Measurements from ENCODE around the gene SIK2.

Gene SIK2

DNA sequence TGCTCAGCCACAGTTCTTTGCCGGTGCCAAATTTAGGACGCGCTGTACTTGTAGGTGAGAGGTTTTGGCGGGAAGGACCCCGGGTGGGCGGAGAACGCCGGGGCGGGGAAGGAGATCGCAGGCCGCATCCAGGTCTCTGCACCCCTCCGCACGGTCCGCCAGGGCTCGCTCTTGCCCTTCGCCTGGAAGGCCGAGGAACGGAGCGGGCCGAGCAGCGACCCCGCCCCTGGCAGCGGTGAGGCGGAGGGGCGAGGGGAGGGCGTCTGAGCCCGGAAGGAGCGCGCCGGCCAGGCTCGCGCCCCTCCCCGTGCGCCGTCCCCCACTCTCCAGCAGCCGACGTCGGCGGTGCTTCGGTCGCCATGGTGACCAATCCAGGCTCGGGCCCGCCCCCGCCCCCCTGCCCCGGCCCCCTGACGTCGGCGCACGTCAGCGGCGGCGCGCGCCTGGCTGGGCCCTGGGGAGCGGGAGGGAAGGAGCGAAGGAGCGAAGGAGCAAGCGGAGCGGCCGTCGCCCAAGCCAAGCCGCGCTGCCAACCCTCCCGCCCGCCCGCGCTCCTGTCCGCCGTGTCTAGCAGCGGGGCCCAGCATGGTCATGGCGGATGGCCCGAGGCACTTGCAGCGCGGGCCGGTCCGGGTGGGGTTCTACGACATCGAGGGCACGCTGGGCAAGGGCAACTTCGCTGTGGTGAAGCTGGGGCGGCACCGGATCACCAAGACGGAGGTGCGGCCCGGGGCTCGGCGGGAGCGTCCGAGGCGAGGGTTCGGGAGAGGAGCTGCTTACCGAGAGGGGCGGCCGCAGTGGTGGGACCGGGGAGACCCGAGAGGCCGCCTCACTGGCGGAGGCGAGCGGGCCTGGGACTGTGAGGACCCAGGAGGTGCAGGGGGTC lies at the start of gene SIK2:
SIK2 (plus strand) TSS at position 471 of the 886 bp plus-strand sequence; CDS start at position 586, 115 bp downstream.
- intact Hi-C loops (cut with DNase I) = loop anchor here (1.0 kb wide), 4 partner anchors 133 to 239 kb away; partner anchors contain the start of gene PPP2R1B
- DNase-seq = peak; percentile 86 to 99 (median 95)

DNA sequence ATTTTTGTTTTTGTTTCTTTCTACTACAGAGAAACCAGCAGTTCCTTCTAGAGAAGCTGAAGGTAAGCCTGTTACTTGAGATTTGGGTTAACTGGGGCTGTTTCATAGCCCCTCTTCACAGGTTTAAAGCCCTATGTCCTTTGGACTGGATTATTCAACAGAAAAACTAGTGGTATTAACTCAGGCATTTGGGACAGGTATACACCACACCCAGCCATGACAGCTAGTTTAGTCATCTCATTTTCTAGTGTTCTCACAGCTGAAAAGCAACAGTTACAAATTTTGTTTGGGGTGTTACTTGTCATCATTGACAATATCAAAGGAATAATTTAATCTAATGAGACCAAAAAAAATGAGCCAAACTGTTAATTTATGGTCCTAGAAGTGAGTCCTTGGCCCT lies 47.7 kb upstream of the SIK2 start:
- DNase-seq = no peak
- intact Hi-C loops (cut with DNase I) = no loop called here

DNA sequence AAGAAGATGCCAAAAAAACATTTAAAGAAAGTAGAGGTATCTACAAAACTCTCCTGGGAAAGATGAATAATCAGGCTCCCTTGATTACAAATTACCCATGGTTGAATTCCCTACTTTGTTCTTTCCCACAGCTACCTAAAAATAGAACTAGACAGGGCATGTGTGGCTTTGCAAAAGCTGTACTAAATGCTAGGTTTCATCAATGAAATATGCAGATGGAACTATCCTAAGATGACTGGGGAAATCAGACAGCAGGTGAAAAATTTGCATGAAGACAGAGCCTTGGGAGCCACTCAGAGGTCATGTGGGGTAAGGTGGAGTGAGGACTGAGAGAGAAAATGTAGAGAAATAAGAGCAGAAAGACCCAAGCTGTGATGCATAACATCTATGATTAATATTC lies 47.0 kb upstream of the SIK2 start:
- no peak for DNase-seq
- intact Hi-C loops (cut with DNase I) = no loop called here

DNA sequence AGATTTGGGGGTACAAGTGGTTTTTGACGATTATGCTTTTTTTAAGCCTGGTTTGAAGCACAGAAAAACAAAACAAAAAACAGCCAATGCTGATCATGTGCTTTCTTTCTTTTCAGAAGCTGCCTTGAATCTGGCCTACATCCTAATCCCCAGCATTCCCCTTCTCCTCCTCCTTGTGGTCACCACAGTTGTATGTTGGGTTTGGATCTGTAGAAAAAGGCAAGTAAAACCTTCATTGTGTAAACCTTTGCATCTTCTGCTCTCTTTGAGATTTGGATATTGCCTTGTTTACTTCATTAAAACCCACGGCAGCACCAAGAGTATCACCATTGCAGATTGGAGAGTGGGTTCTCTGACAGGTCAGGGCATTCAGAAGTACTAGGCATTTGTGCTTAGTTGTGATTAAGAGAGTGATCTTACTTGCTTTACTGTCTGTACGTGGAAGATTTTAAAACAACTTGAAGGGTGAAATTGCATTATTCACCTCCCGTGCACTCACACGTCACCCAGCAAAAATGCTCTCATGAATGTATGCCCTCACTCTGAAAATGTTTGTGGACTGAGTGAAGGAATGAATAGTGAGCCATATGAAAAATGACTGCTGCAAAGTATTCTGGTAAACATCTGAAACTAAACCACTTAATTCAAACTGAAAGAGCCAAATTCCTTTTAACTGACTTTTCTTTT lies 44.7 kb upstream of the SIK2 start:
- DNase-seq = no peak
- intact Hi-C loops (cut with DNase I) = no loop called here

DNA sequence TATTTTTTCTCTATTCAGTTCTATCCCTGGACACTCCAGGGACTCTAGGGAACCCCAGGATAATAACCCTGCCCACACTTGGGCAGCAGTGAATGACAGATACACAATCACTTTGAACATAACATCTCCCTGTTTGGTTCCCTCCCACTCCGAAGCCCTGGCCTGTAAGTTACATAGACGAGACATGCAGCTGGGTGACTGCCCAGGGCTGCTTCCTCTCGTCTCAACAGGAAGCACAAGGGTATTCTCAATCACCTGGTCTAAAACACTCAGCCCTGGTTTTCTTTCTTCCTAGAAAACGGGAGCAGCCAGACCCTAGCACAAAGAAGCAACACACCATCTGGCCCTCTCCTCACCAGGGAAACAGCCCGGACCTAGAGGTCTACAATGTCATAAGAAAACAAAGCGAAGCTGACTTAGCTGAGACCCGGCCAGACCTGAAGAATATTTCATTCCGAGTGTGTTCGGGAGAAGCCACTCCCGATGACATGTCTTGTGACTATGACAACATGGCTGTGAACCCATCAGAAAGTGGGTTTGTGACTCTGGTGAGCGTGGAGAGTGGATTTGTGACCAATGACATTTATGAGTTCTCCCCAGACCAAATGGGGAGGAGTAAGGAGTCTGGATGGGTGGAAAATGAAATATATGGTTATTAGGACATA lies 42.3 kb upstream of the SIK2 start:
- no peak for DNase-seq
- intact Hi-C loops (cut with DNase I) = no loop called here

DNA sequence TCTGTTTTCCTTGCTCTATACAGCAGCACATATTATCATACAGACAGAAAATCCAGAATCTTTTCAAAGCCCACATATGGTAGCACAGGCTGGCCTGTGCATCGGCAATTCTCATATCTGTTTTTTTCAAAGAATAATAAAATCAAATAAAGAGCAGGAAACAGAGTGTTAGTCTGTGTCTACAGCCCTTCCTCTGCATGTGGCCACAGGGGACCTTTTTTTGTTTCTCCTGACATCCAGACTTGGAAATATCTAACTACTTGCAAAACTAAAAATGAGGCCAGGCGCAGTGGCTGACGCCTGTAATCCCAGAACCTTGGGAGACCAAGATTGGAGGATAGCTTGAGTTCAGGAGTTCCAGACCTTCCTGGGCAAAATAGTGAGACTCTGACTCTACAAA lies 41.4 kb upstream of the SIK2 start:
- intact Hi-C loops (cut with DNase I) = no loop called here

DNA sequence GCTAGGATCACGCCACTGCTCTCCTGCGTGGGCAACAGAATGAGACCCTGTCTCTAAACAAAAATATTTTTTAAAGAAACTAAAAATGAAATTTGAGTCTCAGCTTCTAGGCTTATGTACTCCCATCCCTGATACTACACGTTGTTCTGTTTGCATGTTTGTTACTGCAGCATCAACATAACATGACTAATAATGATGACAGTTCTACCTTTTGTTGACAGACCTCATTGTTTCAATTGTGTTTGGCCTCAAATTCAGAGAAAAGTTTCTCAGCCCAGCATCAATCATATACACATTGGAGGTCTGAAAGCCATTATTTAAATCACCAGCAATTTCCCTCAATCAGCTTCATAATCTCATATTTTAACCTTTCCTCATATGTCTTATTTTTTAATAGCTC lies 40.9 kb upstream of the SIK2 start:
- DNase-seq = no peak
- intact Hi-C loops (cut with DNase I) = no loop called here

More for the DNA sequence above, 41.4 kb upstream of the SIK2 start:
- DNase-seq = no peak

DNA sequence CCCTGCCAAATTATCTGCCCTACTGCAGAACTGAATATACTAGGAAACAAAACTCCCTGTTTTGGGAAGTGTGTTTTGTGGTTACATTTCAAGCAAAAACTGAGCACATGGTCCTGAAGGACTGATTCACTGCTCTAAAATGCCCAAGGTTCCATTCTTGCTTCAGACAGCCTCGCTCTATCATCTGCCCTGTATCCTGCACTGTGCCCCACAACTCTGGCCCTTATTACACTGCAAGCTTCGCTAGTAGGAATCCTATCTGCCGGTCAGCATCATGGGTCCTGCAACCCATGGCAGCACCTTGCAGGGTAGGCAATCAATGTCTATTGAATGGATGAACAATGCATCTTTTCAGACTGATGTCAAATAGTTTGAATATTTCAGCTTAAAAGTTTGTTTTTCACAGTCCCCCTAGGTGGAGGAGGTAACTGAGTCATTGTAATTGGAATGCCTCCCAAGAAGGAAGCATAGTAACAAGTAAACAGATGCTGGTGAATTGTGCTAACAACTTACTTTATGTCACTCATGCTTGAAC lies 40.4 kb upstream of the SIK2 start:
- DNase-seq = no peak
- intact Hi-C loops (cut with DNase I) = no loop called here

DNA sequence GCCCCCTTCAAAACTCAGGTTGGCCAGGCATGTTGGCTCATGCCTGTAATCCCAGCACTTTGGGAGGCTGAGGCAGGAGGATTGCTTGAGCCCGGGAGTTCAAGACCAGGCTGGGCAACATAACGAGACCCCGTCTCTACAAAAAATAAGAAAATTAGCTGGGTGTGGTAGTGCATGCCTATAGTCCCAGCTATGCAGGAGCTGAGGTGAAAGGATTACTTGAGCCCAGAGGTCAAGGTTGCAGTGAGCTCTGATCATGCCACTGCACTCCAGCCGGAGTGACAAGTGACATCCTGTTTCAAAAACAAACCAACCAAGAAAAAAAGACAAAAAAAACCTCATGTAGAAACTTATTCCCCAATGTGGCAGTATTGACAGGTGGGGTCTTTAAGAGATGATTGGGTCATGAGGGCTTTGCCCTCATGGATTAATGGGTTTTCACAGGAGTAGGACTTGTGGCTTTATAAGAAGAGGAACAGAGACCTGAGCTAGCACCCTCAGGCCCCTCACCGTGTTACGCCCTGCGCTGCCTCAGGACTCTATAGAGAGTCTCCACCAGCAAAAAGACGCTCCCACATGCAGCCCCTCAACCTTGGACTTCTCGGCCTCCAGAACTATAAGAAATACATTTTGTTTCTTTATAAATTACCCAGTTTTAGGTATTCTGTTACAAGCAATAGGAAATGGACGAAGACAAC lies 39.4 kb upstream of the SIK2 start:
- DNase-seq = no peak
- intact Hi-C loops (cut with DNase I) = no loop called here

DNA sequence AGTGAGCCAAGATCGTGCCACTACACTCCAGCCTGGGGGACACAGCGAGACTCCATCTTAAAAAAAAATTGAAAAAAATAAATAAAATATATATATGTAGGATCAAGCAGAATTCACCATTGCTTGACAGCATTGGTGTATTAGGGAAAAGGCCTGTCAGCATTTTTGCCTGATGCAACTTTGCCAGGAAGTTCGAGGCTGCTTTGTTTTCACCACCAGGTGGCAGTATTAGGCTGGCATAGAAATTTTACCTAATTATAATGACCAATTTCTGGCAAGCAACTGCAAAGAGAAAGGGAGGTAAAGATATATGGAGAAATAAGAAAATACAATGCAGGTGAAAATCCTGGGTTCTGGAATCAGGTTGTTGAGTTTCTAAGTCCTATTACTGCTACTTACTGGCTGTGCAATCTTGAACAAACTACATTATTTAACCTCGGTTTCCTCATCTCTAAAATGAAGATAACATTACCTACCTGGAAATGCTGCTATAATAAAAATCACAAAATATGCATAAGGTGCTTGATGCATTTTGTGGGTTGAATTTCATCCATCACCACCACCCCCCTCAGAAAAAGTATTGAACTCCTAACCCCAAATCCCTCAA lies 37.0 kb upstream of the SIK2 start:
- intact Hi-C loops (cut with DNase I) = loop anchor here (1.0 to 2.0 kb wide), 2 partner anchors 212 to 276 kb away; no protein-coding TSS in a partner anchor
- DNase-seq = peak in 9 of 10 donors; percentile 30 to 88 (median 64)

DNA sequence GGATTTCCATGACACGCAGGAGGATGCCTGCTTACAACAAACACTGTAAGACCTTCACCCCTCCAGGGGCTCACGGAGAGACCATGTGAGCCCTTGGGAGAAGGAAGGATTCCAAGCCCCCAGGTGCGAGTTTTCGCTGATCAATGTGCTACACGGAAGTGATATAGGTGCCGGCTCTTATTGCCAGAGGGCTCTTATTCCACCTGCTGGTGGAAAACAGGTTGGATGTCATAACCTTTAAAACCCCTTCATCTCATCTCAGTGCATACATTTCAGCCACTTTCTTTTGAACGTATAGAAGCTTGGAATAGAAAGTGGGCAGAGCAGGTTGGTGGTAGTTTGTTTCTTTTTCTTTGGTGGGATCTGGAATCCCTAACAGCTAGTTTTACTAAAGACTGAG lies 35.9 kb upstream of the SIK2 start:
- DNase-seq = no peak
- intact Hi-C loops (cut with DNase I) = no loop called here

DNA sequence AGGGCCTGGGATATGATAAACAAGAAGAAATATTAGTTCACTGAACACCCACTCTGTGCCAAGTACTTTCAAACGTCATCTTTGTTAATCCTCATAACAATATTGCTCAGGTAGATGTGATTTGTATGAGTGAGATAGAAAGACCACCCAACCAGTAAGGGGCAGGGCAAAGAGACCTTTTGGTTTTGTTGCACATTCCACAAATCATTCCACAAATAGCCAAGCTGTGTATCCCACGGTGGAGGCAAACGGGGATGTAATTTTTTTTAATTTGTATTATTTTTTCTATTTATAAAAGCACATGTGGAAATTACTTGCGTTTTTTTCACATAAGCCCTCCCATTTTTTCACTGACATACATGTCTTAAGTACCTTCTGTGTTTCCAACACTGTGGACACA lies 32.8 kb upstream of the SIK2 start:
- no peak for DNase-seq
- intact Hi-C loops (cut with DNase I) = no loop called here

DNA sequence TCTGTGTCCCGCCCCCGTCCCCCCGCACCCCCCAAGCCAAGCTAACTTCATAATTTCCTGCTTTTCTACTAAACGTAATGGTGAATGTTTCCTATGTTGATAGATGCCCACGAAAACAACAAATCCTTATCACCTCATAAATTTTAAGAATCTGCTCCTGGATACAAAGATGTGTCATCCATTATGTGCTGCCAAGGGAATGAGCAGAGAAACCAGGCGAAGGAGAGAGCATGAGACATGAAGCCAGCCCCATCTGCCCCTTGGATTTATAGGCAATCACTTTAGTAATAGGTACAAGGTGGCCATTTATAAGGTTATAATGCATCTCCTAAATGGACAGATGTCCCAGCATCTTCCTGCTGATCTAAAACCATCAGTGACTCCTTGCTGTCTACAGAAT lies 31.5 kb upstream of the SIK2 start:
- intact Hi-C loops (cut with DNase I) = no loop called here

DNA sequence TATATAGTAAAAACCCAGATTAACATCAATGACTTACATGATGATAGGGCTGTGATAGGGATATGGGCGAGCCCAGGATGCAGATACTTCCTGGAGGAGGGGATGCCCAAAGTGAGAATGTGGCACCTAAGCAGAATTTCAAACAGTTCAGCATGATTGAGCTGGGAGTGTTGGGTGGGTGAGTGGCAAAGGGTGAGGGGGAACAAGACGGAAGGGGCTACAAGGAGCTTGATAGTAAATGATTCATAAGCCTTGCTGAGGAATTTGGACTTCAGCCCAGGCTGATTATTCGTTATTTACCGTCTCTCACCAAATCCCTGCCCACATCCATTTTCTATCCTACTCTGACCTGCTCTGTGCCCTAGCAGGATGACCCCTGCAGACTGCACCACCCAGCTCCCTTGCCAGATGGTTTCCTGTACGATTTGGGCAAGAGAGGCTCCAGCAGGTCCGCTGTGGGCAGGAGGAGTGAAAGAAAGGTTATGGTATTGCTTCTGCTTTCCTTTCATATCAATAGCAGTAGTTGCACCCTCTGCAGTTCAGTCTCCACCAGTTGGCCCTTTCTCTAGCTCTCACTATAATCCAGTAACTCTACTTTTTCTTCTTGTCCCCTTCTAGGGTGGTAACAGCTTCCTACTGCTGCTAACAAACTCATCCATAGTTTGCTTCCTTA lies 30.3 kb upstream of the SIK2 start:
- intact Hi-C loops (cut with DNase I) = no loop called here

More for the DNA sequence above, 31.5 kb upstream of the SIK2 start:
- no peak for DNase-seq

DNA sequence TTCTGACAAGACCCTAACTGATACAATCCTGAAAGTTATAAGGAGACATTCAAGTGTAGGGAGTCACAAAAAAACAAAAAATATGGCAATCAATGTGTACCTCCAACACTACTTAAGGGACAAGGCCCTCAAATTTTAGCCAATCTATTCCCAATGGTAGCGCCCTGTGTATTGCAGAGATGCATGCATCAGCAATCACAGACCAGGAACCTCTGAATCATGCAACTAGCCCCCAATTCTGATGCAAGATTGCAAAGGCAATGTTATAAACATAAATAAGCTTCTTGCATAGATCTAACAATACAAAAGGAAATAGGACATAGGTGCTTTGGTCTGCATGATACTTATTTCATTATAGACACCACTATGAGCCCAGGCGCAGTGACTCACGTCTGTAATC lies 29.7 kb upstream of the SIK2 start:
- intact Hi-C loops (cut with DNase I) = no loop called here
- DNase-seq = no peak

More for the DNA sequence above, 30.3 kb upstream of the SIK2 start:
- no peak for DNase-seq

DNA sequence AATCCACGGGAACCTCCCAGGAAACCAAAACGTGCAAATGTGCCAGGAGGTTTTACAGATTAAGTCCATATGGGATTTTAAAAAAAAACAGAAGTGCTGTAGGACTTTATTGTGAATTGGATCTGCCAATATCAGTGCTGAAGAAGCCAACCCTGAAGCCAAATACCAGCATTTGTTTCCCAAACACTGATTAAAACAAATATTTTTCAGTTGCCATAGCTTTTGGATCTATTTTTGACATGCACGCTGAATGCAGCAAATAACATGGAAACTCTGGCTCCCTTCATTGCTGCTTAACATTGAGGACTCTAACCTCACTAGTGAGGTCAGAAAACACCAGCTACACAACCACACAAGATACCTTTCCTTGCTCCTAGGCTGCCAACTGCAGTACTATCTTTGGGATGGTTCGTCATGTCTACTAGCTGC lies 28.4 kb upstream of the SIK2 start:
- no peak for DNase-seq
- intact Hi-C loops (cut with DNase I) = no loop called here

DNA sequence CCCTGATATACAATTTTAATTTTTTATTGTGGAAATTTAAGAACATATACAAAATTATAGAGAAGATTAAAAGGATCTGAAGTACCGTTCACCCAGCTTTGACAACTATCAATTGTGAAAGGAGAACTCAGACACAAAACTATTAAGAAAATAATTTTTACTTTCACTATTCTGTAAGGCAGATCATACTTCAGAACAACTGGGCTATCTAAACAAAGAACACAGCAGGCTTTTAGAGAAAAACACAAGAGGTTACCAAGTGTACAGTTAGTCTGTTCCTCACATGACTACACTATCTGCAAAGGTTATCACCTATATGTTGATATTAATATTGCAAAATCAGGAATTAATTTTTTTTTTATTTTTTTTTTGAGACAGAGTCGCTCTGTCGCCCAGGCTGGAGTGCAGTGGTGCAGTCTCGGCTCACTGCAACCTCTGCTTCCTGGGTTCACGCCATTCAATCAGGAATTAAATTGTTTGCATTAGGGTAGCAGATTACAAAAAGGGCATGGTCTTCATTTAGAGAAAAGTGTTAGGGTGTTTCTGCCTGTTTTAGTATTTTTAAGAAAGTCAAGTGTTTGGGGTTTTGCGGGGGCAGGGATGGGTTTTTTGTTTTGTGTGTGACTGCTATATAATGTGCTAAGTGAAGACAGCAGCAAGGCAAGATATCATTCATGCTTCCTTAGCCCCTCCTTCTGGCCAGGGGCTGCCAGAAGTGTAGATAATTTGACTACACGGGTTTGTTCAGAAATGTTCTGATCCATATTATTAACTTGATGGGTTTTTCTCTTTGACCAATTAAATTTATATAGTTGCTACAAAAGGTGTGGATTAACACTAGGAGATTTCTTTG lies 27.6 kb upstream of the SIK2 start:
- DNase-seq = no peak
- intact Hi-C loops (cut with DNase I) = no loop called here

DNA sequence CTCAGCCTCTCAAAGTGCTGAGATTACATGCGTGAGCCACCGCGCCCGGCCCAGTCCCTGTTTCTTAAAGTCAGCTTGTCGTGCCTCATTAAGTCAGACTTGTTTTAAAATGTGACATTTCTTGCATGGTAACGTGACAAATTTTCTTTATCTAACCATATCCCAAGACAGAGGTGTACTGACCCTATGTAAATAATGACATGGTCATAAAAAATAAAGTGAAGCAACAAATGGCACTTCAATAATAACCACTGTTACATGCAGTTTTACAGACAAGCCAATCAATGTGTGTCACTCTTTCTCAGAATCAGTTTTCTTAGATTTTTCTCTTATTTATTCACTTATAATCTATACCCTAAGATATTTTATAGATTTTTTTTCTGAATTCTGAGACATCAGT lies 26.5 kb upstream of the SIK2 start:
- no peak for DNase-seq
- intact Hi-C loops (cut with DNase I) = no loop called here

All from posterior cingulate gyrus (tissue), 11 donors.